ENCODE measurements around the gene CBFA2T2. TPM values are rescaled to one million over a fixed set of nuclear protein-coding genes. Genes with fewer than 3 reads are reported as not detected.
A peak's percentile ranks its signal among the peaks of the same experiment; 100 is the strongest.
"Not testable (repeated sequence)": the region's sequence is repeated elsewhere in the genome, so short reads cannot be mapped to it uniquely, and the experiment has no call there.

Gene CBFA2T2
- total RNA-seq, 1 experiment from 2014 or later: 16.3 TPM

- H3K4me3 ChIP-seq (ENCODE audit: low read depth in 2 of 2, low read length in 2 of 2); POLR2A ChIA-PET; in situ Hi-C loops (cut with HindIII; ENCODE audit: low pct_unique_long_range_greater_than_20kb, low sequenced_read_pairs); intact Hi-C loops (cut with micrococcal nuclease; ENCODE audit: unreplicated experiment); H3K36me3 ChIP-seq (ENCODE audit: control insufficient read depth, insufficient read depth, low read length); DNase-seq (ENCODE audit: low read depth, low spot score); H3K27ac ChIP-seq (ENCODE audit: low read length); ATAC-seq; H3K9me3 ChIP-seq (ENCODE audit: control insufficient read depth, insufficient read depth, low read depth, low read length); H3K27me3 ChIP-seq (ENCODE audit: control insufficient read depth, insufficient read depth, low read length): not testable (repeated sequence)
- CTCF ChIA-PET: interaction anchor here (0.6 kb wide), 1 partner anchor 96 kb away, joined by 4 read pairs; no protein-coding TSS in a partner anchor
- BruUV-seq (replicated peaks): TSS peak; percentile 38
- H3K4me1 ChIP-seq (ENCODE audit: control insufficient read depth, insufficient read depth, low read length): peaks cover 15% of the 10 kb centered on the region
- TF ChIP-seq REST (IDR thresholded peaks at IDR 0.05; ENCODE audit: insufficient read depth in 1 of 2, low read depth in 2 of 2, low read length in 1 of 2): peak; percentile 79 to 84
These were observed 157.2 kb downstream of the CBFA2T2 start for GRCh38 chr20:33646959-33647602.

- no peak for TF ChIP-seq POLR2AphosphoS5 (IDR thresholded peaks at IDR 0.05; ENCODE audit: low read depth, low read length)
- TF ChIP-seq CTCF (IDR thresholded peaks at IDR 0.05): no peak
- TF ChIP-seq REST (IDR thresholded peaks at IDR 0.05; ENCODE audit: insufficient read depth in 1 of 2, low read depth in 2 of 2, low read length in 1 of 2): no peak
- TF ChIP-seq SIN3A (IDR thresholded peaks at IDR 0.05; ENCODE audit: borderline replicate concordance, insufficient read depth, low read depth, low read length): no peak
- TF ChIP-seq TCF7L2 (IDR thresholded peaks at IDR 0.05; ENCODE audit: low read depth, low read length): no peak
- no peaks in the 10 kb centered on the region; the same call in 1 of the 2 replicates for H3K36me3 ChIP-seq (ENCODE audit: control insufficient read depth, insufficient read depth, low read length)
- CTCF ChIA-PET: interaction anchor here (0.6 kb wide), 1 partner anchor 97 kb away, joined by 4 read pairs; no protein-coding TSS in a partner anchor
- BruUV-seq (replicated peaks): no TSS peak
- intact Hi-C loops (cut with micrococcal nuclease; ENCODE audit: unreplicated experiment) (no loop called here), in situ Hi-C loops (cut with HindIII; ENCODE audit: low pct_unique_long_range_greater_than_20kb, low sequenced_read_pairs) (no loop called here)
- H3K27me3 ChIP-seq (ENCODE audit: control insufficient read depth, insufficient read depth, low read length): no peaks in the 10 kb centered on the region
- H3K9me3 ChIP-seq (ENCODE audit: control insufficient read depth, insufficient read depth, low read depth, low read length): no peaks in the 10 kb centered on the region
- H3K4me1 ChIP-seq (ENCODE audit: control insufficient read depth, insufficient read depth, low read length): peaks cover 15% of the 10 kb centered on the region
- no peak for DNase-seq (ENCODE audit: low read depth, low spot score)
- H3K27ac ChIP-seq (ENCODE audit: low read length): no peak overlapping the region; the same call in 1 of the 2 replicates
- H3K4me3 ChIP-seq (ENCODE audit: low read depth in 2 of 2, low read length in 2 of 2): no peak overlapping the region
- POLR2A ChIA-PET: interaction anchor here (0.6 kb wide), 1 partner anchor 173 kb away, joined by 4 read pairs; no protein-coding TSS in a partner anchor
- peak; percentile 59 for ATAC-seq
These were observed 157.9 kb downstream of the CBFA2T2 start for GRCh38 chr20:33647603-33648395.

All from Panc1 (cell line).